DND-41 (cell line): ENCODE data around the gene KDM3A.
A peak's percentile ranks its signal among the peaks of the same experiment; 100 is the strongest.

ENCODE experiments used
- ATAC-seq: fragments of 200-7000 bp; cut with Tn5 transposase; 3 replicates; pipeline ENCODE4 v1.9.1; 2021; ENCODE audit warnings: low read depth; ENCODE audit not compliant: insufficient read depth
- DNase-seq: peaks from one replicate; pipeline ENCODE4 v3.0.0-alpha.2; 2020
- H2AFZ ChIP-seq: 2 replicates; pipeline ENCODE4 v1.6.0; 2012; ENCODE audit warnings: low read depth, low read length
- H3K27ac ChIP-seq: 2 replicates; pipeline ENCODE4 v1.5.1; 2012; ENCODE audit warnings: low read length, inconsistent platforms
- H3K27me3 ChIP-seq: fragments of 200-600 bp; sonication (generic); 2 replicates; pipeline ENCODE4 v1.6.0; 2012; ENCODE audit warnings: low read length, mild to moderate bottlenecking, inconsistent platforms; ENCODE audit not compliant: insufficient read depth, poor library complexity
- H3K36me3 ChIP-seq: 2 replicates; pipeline ENCODE4 v1.5.1; 2012; ENCODE audit warnings: low read length, inconsistent platforms; ENCODE audit not compliant: insufficient read depth
- H3K4me1 ChIP-seq: 2 replicates; pipeline ENCODE4 v1.5.1; 2012; ENCODE audit warnings: mild to moderate bottlenecking, low read length; ENCODE audit not compliant: insufficient read depth
- H3K4me2 ChIP-seq: 2 replicates; pipeline ENCODE4 v1.6.0; 2012; ENCODE audit warnings: mild to moderate bottlenecking, moderate library complexity, low read length, inconsistent platforms; ENCODE audit not compliant: insufficient read depth
- H3K4me3 ChIP-seq, 2 experiments: fragments of 200-600 bp in 1 of 2; shearing (Covaris generic) in 1 of 2; 2 replicates each; pipeline ENCODE4 v1.5.1; 2012 to 2016; ENCODE audit warnings: inconsistent platforms in 2 of 2, low read length in 2 of 2, mild to moderate bottlenecking in 2 of 2, low read depth in 1 of 2, moderate library complexity in 1 of 2
- H3K79me2 ChIP-seq: 2 replicates; pipeline ENCODE4 v1.6.0; 2012; ENCODE audit warnings: low read length, inconsistent platforms; ENCODE audit not compliant: insufficient read depth
- H3K9ac ChIP-seq: 2 replicates; pipeline ENCODE4 v1.6.0; 2012; ENCODE audit warnings: low read depth, mild to moderate bottlenecking, inconsistent platforms, low read length, moderate library complexity
- H3K9me3 ChIP-seq: 2 replicates; pipeline ENCODE4 v1.5.1; 2012; ENCODE audit warnings: low read length, moderate library complexity, mild to moderate bottlenecking, inconsistent platforms; ENCODE audit not compliant: insufficient read depth, severe bottlenecking
- H4K20me1 ChIP-seq: 2 replicates; pipeline ENCODE4 v1.6.0; 2012; ENCODE audit warnings: low read length; ENCODE audit not compliant: insufficient read depth
- CTCF ChIP-seq: IDR thresholded peaks from 2 replicates; pipeline ENCODE4 v1.5.1; 2012; ENCODE audit warnings: borderline replicate concordance, low read length, moderate library complexity, mild to moderate bottlenecking; ENCODE audit not compliant: poor library complexity, severe bottlenecking; ENCODE audit errors: extremely low read depth
- EZH2 ChIP-seq: IDR thresholded peaks from 3 replicates; pipeline ENCODE4 v1.6.1; 2012; ENCODE audit warnings: borderline replicate concordance, low read depth, mild to moderate bottlenecking, moderate library complexity, low read length, inconsistent platforms; ENCODE audit not compliant: severe bottlenecking

The KDM3A gene

GRCh38 chr2:86485802-86486201 is 44.6 kb downstream of the KDM3A start:
- no peak overlapping the region for H2AFZ ChIP-seq
- H3K4me1 ChIP-seq = no peaks in the 10 kb centered on the region
- TF ChIP-seq EZH2 (no peak), CTCF (no peak)
- H3K4me3 ChIP-seq = no peak overlapping the region
- no peak overlapping the region for H3K27ac ChIP-seq
- peaks cover 100% of the 10 kb centered on the region for H3K36me3 ChIP-seq
- H4K20me1 ChIP-seq = 0 out of 2 replicates have a peak, but pooled peaks cover 2% of the 10 kb centered on the region
- H3K27me3 ChIP-seq = no peaks in the 10 kb centered on the region
- H3K9ac ChIP-seq = no peak overlapping the region
- H3K9me3 ChIP-seq = no peaks in the 10 kb centered on the region
- DNase-seq (no peak), ATAC-seq (no peak)
- no peak overlapping the region for H3K4me2 ChIP-seq
- H3K79me2 ChIP-seq = no peaks in the 10 kb centered on the region; the same call in 1 of the 2 replicates

GRCh38 chr2:86487062-86487461 is 45.9 kb downstream of the KDM3A start:
- H3K27ac ChIP-seq = no peak overlapping the region
- DNase-seq (no peak), ATAC-seq (no peak)
- no peak overlapping the region for H2AFZ ChIP-seq
- no peak overlapping the region for H3K9ac ChIP-seq
- no peak overlapping the region for H3K4me3 ChIP-seq
- H3K36me3 ChIP-seq = peaks cover 100% of the 10 kb centered on the region
- H3K4me1 ChIP-seq = no peaks in the 10 kb centered on the region
- H3K4me2 ChIP-seq = no peak overlapping the region
- TF ChIP-seq EZH2 (no peak), CTCF (peak; percentile 31)
- no peaks in the 10 kb centered on the region for H3K27me3 ChIP-seq
- 0 out of 2 replicates have a peak, but pooled peaks cover under 1% of the 10 kb centered on the region for H4K20me1 ChIP-seq
- no peaks in the 10 kb centered on the region for H3K9me3 ChIP-seq
- H3K79me2 ChIP-seq = no peaks in the 10 kb centered on the region; the same call in 1 of the 2 replicates

- Histone ChIP-seq H3K36me3 (peaks cover 100% of the 10 kb centered on the region), H3K9me3 (no peaks in the 10 kb centered on the region), H3K27me3 (no peaks in the 10 kb centered on the region), H3K9ac (no peak overlapping the region), H3K4me2 (no peak overlapping the region), H3K79me2 (no peaks in the 10 kb centered on the region; the same call in 1 of the 2 replicates), H3K4me3 (no peak overlapping the region), H4K20me1 (no peaks in the 10 kb centered on the region), H2AFZ (no peak overlapping the region), H3K27ac (no peak overlapping the region), H3K4me1 (no peaks in the 10 kb centered on the region)
- ATAC-seq = no peak
- no peak for DNase-seq
- TF ChIP-seq CTCF = no peak
- no peak for TF ChIP-seq EZH2
Observed at GRCh38 chr2:86488561-86489250, 47.5 kb downstream of the KDM3A start.

GRCh38 chr2:86489542-86489941 is 48.4 kb downstream of the KDM3A start:
- TF ChIP-seq EZH2 (no peak), CTCF (no peak)
- Histone ChIP-seq H4K20me1 (no peaks in the 10 kb centered on the region), H3K9ac (no peak overlapping the region), H3K4me2 (no peak overlapping the region), H3K9me3 (no peaks in the 10 kb centered on the region), H3K27me3 (no peaks in the 10 kb centered on the region), H3K36me3 (peaks cover 100% of the 10 kb centered on the region), H3K27ac (no peak overlapping the region), H2AFZ (no peak overlapping the region), H3K4me3 (no peak overlapping the region), H3K79me2 (peaks cover 6% of the 10 kb centered on the region; the same call in 1 of the 2 replicates), H3K4me1 (no peaks in the 10 kb centered on the region)
- ATAC-seq (no peak), DNase-seq (no peak)
